Central memory CD4-positive, alpha-beta T cell (primary cell): ENCODE data around the gene SIGLEC15.
A peak's percentile ranks its signal among the peaks of the same experiment; 100 is the strongest.
"Not testable (repeated sequence)": the region's sequence is repeated elsewhere in the genome, so short reads cannot be mapped to it uniquely, and the experiment has no call there.

Source experiments
- DNase-seq: peaks from one replicate; pipeline ENCODE4 v3.0.0; 2022

Gene SIGLEC15

DNA sequence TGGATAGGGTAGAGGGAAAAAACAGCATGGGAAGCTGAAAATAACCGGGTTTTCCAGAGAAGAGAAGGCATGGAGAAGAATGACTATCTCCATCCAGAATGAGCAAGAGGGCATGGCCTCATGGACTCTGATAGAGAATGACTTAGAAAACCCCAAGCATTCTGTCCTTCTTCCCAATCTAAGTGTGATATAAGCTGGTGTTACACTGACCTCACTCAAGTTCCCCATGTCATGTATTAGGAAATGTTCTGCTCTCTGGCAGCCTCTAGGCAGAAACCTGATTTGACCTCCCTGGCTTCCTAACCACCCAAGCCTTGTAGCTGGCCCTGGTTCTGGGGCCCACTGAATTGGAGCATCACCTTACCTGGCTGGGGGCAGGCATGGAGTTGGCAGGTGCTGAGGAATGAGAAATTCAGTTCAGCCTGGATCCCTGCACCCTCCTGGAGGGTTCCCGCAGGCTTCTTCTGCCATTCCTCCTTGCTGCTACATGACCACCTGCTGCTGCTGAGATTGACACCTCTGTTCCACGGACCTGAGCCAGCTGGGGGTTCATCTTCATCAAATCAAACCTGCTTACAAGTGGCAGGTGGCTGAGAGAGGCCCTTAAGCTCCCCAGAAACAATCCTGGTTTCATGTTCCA is 5.2 kb upstream of the SIGLEC15 start:
- DNase-seq, result no peak

DNA sequence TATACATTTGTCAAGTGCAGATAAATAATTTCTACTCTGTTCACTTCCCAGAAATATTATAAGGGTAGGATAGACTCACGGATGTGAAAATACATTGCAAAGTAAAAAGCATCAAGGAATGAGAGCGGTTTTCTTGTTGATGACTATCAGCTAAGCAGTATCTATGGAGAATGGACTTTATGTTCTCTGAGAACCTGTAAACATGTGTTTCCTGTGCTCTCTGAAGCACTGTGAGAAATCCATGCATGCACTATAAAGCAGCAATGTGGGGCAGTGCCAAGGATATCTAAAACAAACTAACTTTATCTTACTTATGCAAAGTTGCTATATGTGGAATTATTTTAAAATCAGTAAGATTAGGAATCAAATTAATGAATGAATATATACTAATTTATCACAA is 4.4 kb upstream of the SIGLEC15 start:
- DNase-seq, result no peak

DNA sequence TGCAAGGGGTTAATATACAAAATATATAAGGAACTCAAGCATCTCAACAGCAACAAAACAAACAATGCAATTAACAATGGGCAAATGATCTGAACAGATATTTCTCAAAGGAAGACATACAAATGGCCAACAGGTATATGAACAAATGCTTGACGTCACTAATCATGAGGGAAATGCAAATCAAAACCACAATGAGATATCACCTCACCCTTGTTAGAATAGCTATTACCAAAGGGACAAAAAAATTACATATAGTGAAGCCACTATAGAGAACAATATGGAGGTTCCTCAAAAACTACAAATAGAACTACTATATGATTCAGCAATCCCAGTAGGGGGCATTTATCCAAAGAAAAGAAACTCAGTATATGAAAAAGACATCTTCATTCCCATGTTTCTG is 3.8 kb upstream of the SIGLEC15 start:
- no peak for DNase-seq

GRCh38 chr18:45826084-45826483 is 609 bp downstream of the SIGLEC15 start:
- no peak for DNase-seq

GRCh38 chr18:45826716-45827115 is 1.2 kb downstream of the SIGLEC15 start:
- not testable (repeated sequence) for DNase-seq

DNA sequence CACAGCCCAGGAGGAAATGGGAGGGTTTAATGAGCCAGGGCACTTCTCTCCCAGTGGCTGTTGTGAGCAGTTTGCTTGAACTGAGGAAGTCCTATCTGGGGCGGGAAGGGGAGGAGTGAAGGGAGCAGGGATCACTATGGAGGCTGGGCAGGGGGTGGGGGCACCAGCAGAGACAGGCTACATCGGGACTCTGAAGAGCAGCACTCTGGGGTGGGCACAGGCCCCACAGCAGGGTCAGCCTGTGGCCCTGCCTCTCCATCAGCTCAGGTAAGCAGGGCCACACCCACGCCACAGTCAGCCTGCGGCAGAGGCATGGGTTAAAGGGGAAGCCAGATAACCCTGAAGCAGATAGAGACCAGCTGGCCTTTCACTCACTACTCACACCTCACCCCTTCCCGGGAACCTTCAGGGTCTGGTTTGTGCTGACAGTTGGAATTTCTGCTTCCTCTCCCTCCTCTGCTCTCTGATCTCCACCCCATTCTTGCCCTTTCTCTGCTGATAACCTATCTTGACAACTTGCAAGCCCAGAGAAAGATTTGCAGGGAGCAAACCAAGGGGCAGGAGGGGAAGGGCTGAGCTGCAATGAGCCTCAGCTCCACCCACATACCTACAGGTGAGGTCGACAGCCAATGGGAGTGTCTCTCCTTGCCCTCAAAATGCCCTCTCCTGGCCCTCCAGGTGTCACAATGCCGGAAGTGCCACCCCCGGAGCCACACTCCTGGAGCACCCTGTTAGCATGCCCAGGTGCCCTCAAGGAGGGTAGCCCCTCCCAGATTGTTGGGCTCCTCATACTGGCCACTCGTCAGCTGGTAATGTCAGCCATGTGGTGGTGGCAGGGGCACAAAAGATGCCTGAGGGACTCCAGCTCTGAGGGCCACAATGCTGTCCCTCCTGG is 3.7 kb downstream of the SIGLEC15 start:
- no peak for DNase-seq

GRCh38 chr18:45829855-45830254 is 4.4 kb downstream of the SIGLEC15 start:
- no peak for DNase-seq

- no peak for DNase-seq
Observed at GRCh38 chr18:45830917-45831316, 5.4 kb downstream of the SIGLEC15 start.

GRCh38 chr18:45833846-45834245 is 8.4 kb downstream of the SIGLEC15 start:
- no peak for DNase-seq

GRCh38 chr18:45834306-45834705 is 8.8 kb downstream of the SIGLEC15 start:
- DNase-seq, result no peak

DNA sequence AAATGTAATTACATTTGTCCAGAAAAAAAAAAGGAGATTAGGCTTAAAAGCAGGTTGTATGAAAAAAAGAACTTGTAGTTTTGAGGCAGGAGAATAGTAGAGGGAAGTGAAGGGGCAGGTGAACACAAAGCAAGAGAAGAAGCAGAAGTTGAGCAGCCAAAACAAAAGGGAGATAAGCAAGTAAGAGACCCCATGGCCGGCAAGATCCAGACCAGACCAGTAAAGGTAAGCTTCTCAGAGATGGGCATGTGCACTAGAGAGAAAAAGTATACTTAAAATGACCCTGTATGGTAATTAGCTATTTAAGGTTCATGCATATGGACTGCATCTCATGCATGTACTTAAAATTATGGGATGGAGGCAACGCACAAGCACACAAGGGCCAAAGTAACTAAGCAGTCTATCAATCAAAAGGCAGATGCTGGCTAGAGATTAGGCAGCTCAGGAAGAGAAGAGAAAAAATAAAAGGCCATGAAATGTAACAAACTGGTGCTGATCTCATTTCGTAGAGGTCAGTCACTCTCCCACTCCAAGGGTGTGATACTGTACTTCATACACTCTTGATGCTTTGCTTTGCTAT is 9.7 kb downstream of the SIGLEC15 start:
- DNase-seq, result no peak

- DNase-seq, result no peak
Observed at GRCh38 chr18:45836242-45837205, 11.0 kb downstream of the SIGLEC15 start.

DNA sequence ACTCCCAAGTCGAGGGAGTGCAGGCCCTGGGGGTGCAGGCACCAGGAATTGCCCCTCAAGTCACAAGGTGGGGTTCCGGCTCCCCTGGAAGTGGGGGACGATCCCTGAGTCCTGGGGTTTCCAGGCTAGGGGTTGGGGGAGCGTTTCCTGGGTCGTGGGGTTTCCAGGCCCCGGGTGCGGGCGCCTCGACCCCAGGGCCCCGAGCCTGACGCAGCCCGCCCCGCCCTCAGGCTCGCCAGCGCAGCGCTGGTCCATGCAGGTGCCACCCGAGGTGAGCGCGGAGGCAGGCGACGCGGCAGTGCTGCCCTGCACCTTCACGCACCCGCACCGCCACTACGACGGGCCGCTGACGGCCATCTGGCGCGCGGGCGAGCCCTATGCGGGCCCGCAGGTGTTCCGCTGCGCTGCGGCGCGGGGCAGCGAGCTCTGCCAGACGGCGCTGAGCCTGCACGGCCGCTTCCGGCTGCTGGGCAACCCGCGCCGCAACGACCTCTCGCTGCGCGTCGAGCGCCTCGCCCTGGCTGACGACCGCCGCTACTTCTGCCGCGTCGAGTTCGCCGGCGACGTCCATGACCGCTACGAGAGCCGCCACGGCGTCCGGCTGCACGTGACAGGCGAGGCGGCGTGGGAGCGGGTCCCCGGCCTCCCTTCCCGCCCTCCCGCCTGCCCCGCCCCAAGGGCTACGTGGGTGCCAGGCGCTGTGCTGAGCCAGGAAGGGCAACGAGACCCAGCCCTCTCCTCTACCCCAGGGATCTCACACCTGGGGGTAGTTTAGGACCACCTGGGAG is 12.0 kb downstream of the SIGLEC15 start:
- DNase-seq, result peak; percentile 8

GRCh38 chr18:45838302-45839070 is 13.0 kb downstream of the SIGLEC15 start:
- DNase-seq, result no peak

DNA sequence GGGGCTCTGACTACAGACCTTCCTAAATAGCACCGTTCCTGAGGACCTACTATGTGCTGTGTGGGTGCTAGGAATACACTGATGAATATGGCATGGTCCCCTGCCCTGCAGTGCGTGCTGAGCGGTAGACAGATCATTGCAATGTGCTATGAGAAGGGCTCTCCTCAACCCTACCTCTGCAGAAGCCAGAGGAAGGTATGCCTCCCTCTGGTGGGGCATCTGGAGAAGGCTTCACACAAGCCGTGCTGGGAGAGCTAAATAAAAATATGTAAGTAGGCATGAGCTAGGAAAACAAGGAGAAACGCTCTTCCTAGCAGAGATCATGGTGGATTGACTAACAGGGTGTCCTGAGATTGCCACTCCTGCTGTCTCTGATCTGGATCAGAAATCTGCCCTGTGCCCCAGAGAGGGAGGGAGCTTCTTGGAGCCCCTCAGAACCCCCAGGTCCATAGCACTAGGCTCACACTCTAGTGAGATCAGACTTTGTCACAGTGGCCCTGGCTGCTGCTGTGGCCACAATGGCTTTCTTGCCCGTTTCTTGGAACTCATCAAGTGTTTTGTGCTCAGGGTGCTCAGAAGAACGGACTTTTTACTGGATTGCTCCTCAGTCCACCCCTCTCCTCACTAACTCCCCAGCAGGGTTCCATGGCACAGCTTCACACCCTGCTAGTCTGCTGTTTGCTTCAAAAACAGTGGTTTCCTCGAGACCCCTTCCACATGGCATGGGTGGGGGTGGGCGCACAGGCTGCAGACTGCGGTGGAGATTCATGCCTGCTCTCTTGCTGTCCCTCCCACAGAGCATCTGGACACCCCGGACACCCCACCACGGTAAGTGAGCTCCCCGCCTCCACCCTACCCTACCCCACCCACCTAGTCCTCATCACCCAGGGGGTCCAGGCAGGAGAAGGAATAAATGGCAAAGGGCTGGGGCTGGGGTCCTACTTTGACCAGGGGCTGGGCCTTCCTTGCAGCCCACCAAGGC is 14.2 kb downstream of the SIGLEC15 start:
- peak; percentile 8 for DNase-seq

DNA sequence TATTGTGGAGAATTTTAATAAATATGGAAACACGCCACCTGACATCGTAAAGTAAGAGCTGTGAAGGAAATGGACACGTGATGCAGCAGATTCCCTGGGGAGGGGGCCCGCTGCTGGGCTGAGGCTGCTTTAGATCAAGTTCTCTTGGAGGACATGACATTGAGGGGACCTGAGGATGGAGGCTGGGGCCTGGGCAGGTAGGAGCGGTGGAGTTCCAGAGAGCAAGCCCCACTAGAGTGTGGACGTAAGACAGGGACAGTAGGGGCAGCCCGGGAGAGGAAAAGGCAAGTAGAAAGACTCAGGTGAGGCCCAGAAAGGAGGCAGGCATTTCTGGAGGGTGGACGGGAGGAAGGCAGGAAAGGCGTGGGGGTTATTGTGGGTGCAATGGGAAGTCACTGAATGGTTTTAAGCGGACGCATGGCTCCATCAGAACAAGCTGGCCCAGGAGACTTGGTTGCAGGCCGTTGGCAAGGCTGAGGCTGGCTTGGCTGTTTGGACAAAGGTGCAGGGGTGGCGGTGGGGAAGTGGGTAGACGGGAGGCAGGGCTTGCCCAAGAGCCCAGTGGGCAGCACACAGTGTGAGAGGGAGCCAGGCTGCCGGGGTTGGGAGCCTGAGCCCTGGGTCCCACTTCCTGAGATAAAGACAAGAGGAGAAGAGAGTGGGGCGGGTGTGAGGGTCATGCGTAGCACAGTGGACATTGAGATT is 15.7 kb downstream of the SIGLEC15 start:
- no peak for DNase-seq

GRCh38 chr18:45841765-45842442 is 16.4 kb downstream of the SIGLEC15 start:
- no peak for DNase-seq

- DNase-seq, result no peak
Observed at GRCh38 chr18:45843019-45843418, 17.5 kb downstream of the SIGLEC15 start.
